Stimulated activated CD4-positive, alpha-beta T cell treated with anti-CD3 and anti-CD28 coated beads, TNF-alpha, amount 100 ng/mL, for 48 hours (primary cell): ENCODE measurements around the gene CRYBA2.
A peak's percentile ranks its signal among the peaks of the same experiment; 100 is the strongest.

ENCODE experiments used
- DNase-seq, 3 donors: peaks; one replicate each; pipeline ENCODE4 v3.0.0-alpha.2; 2020; ENCODE audit warnings: low read depth in 3 of 3

Gene CRYBA2

GRCh38 chr2:218982586-218983262, 10.5 kb downstream of the CRYBA2 start:
- no peak for DNase-seq

- no peak for DNase-seq
Measured at GRCh38 chr2:218981881-218982585, 11.2 kb downstream of the CRYBA2 start.

- no peak for DNase-seq
Measured at GRCh38 chr2:218981390-218981880, 11.8 kb downstream of the CRYBA2 start.

- no peak for DNase-seq
Measured at GRCh38 chr2:218980735-218981389, 12.4 kb downstream of the CRYBA2 start.

GRCh38 chr2:218979846-218980734, 13.1 kb downstream of the CRYBA2 start:
- DNase-seq = peak; percentile 71 to 78 (median 77)

GRCh38 chr2:218975060-218975777, 18.0 kb downstream of the CRYBA2 start:
- no peak for DNase-seq

GRCh38 chr2:218970894-218971293, 22.3 kb downstream of the CRYBA2 start:
- no peak for DNase-seq

- no peak for DNase-seq
Measured at GRCh38 chr2:218964041-218964771, 29.0 kb downstream of the CRYBA2 start.

GRCh38 chr2:218963601-218964000, 29.6 kb downstream of the CRYBA2 start:
- DNase-seq = no peak

- DNase-seq = peak in 2 of 3 donors; percentile 21 to 27
Measured at GRCh38 chr2:218962859-218963492, 30.2 kb downstream of the CRYBA2 start.

GRCh38 chr2:218961651-218962570, 31.3 kb downstream of the CRYBA2 start:
- DNase-seq = no peak

GRCh38 chr2:218961229-218961628, 32.0 kb downstream of the CRYBA2 start:
- DNase-seq = no peak

- DNase-seq = no peak
Measured at GRCh38 chr2:218960309-218961165, 32.7 kb downstream of the CRYBA2 start.

GRCh38 chr2:218959761-218960308, 33.4 kb downstream of the CRYBA2 start:
- no peak for DNase-seq

- DNase-seq = peak; percentile 59 to 75 (median 70)
Measured at GRCh38 chr2:218959141-218959731, 34.0 kb downstream of the CRYBA2 start, which contains the start of gene CDK5R2. CDK5R2 (plus strand) TSS chr2:218959666; CDS start chr2:218959821, 155 bp downstream.

- DNase-seq = no peak
Measured at GRCh38 chr2:218958276-218958675, 34.9 kb downstream of the CRYBA2 start.

- DNase-seq = no peak
Measured at GRCh38 chr2:218957671-218958070, 35.6 kb downstream of the CRYBA2 start.
